Measurements from ENCODE around the gene PCDH9.
A peak's percentile ranks its signal among the peaks of the same experiment; 100 is the strongest.

PCDH9 gene

DNA sequence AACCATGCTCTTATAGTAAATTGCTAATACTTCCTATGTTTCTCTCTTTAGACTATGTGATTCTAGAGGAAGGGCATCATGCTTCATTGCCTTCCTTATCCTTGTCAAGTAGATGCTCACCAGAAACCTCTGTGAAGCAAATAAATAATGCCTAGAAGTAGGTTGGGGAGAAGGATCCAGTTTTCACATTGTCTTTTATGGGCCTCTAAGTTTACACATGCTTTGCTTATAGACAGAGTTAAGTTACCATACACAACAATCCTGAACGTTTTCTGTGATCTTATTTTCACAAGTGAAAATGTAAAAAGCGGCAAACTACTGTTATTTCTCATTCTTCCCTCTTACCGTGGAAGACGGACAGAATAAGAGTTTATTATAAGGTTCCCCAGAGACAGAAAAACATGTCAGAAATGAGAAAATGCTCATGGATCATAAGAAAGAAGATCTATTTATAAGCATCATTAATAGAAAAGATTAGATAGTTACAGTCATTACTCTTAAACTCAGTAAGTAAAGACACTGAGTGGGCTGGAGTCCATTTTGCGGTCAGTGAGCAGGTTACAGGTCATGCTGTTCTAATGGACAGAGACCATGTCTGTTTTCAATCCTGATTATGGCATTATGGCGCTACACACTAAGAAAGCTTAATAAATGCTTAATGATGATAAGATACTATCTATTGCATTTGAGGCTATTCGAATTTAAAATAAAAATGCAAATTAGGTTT is 723.9 kb downstream of the PCDH9 start:
- DNase-seq = no peak

DNA sequence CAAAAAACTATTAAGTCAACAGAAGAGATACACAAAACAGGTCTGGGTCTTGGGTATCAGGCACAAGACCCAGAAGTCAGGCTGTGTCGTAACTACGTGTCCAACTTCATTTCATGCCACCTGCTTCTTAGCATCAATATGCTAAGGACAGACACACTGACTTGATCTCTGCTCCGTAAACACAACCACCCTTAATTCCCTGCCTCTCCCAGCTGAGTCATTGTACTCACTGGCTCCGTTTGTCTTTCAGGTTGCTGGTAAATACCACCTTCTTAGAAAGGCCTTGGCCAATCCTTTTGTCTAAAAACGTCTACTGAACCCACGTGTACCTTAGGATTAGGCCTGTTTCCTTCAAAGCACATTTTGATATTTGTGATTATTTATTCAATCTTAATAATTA is 726.2 kb downstream of the PCDH9 start:
- no peak for DNase-seq

DNA sequence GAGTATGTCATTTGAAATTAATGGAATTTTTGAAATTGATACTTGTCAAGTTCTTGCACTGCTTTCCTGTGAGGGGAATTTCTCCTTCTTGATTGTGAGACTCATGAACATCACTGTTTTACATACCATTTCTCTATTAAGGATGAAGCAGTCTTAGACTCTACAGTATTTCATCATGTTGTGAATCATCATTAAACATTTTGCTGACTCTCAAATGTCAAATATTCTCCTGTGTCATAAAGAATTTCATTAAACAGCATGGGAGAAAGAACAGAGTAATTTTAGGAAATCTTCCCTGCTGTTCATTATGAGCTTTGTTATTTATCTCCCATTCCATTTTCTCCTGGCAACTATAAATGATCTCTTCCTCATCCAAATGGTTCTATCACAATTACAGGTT is 729.0 kb downstream of the PCDH9 start:
- DNase-seq = no peak

DNA sequence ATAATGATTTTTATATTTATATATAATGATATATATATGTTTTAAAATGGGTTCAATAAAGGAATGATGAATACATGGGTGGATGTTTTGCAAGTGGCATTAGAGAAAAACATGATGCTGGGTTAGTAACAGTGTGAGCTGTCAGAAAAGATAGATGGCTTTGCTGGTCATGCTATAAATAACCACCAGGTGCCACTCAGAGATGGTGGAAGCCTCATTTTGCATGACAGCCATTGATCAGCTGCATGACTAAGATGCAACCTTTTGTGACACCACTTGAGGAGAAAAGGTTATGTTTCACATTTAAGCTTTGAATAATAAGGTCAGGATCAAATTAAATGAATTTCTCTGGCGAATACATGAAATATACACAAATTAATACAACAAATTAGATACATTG is 737.7 kb downstream of the PCDH9 start:
- DNase-seq = peak; percentile 20

DNA sequence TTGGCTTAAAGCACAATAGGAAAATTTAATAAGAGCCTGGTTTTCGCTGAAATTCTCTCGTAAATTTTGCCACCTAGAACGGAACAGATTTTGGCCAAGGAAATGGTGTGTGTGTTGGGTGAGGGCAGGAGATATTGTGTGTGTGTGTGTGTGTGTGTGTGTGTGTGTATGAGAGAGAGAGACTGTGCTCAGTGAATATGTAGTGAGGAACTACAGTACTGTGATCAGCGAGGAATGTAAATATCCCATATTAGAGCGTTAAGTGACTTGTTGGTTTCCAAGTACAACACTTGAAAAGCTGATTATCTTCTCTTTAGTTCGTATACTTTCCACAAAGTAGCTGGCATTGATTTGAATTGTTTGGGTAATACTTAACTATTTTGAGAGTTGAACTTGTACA is 738.9 kb downstream of the PCDH9 start:
- DNase-seq = no peak

DNA sequence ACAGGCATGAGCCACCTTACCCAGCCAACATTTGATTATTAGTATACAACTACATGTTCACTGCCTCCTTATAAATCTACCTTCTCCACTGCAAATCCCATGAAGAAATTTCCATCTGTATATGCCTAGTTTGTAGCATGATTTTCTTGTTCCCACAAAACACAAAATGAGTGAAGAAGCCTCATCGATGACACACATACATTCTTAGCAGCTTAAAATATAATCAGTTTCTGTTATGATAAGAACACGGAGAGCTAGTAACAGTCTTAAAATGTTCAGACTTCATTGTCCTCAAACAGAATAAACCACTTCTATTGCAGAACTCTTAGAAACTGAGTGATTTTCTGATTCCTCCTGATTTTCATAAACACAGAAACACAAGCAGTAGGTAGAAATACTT is 740.5 kb downstream of the PCDH9 start:
- DNase-seq = no peak

DNA sequence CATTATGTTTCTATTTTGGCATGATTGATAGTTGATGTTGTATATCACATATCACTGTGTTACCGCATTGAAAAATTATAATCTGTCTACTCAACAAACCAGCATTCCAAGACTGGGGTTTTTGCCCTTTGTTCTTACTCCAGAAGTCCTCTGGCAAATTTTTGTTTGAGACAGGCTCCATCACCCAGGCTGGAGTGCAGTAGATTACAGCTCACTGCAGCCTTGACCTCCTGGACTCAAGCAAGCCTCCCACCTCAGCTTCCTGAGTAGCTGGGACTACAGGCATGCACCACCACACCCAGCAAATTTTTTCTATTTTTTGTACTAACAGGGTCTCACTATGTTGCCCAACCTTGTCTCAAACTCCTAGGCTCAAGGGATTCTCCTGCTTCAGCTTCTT is 741.0 kb downstream of the PCDH9 start:
- DNase-seq = no peak

DNA sequence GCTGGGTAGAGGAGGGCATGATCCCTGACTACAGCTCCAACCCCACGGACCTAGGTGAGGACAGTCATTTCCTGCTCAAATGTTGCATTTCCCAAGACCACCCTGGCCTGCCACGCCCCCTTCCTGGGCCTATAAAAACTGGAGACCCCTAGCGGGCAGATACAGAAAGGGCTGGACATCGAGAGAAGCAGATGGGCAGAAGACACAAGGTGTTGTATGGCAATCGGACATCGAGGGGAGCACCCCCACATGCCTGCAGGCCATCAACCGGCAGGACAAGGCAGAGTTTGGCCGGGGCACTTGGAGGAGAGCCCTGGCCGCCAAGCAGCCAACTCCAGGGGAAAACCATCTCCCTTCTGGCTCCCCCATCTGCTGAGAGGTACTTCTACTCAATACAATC is 746.4 kb downstream of the PCDH9 start:
- no peak for DNase-seq

DNA sequence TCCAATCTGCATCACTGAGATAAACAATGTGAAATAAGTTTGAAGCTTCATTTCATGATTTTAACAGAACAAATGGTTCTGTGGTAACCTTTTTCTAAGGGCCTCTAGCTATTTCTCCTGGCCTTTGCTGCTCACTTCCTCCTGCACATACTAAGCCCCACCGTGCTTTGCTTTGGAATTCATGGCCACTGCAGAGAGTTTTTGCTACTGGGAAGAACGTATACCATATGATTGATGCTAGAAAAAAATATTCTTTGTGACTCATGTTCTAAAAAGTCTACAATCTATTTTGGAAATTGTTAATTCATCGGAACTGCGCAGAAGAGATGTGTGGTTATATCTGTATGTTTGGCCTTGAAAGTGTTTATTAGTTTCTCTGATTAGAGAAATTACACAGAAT is 747.3 kb downstream of the PCDH9 start:
- no peak for DNase-seq

DNA sequence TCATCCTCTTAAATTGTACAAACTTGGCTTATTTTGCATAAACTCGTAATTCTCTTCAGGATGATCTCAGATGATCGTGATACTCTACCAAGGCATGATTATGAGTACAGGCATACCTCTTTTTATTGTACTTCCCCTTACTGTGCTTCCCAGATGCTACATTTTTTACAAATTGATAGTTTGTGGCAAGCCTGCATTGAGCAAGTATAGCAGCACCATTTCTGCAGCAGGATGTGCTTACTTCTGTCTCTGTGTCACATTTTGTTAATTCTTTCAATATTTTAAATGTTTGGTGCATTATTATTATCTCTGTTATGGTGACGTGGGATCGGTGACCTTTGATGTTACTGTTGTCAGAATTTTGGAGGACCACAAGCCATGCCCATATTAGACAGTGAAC is 752.3 kb downstream of the PCDH9 start:
- DNase-seq = no peak

DNA sequence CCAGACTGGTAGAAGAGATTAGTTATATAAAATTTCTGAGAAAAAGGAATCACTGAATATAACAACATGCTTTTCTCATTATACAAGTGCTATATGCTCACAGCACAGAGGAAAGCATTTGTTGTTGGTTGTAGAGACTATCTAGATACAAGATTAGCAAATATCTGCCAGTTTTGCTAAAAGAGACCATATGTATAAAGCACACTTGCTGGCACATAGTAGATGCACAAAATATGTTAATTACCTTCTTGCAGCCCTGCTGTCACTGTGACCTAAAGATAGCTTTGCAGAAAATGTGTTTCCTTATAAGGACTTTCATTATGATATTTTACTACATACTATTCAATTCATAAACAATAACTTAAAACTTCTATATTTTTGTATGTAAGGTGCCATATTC is 755.1 kb downstream of the PCDH9 start:
- no peak for DNase-seq

DNA sequence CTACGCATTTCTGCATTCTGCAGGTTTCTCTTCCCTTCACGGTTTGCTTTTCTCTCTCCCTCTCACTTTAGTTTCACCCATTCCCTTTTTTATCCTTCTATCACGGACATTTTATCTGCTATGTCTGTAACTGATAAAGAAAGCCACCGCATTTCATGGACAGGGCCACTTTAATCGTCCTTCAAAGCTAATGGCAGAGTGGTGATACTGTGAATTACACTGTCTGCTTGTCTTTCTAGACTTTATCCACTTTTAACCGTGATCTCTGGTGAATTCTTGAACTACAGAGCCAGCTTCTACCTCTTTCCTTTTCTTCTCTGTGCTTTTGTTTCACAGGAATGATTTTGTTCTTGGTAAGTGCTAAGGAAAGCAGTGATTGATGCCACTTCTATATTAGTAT is 760.4 kb downstream of the PCDH9 start:
- DNase-seq = no peak

DNA sequence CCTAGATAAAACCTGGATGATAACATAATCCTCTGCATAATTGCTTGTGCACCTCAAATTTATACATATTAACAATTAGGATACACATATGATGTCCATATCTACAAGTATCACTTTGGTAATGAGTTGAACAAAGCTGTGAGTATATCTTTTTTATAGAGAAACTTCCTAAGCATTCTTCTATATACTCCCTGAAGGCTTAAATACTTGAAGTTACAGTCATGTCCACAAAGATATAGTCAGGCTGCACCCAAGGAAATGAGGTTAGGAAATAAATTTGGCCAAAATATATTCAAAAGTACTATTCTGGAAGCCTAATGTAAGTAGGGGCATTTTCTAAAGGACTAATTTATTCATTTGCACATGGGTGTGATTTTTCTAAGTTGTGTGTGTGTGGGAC is 761.5 kb downstream of the PCDH9 start:
- no peak for DNase-seq

DNA sequence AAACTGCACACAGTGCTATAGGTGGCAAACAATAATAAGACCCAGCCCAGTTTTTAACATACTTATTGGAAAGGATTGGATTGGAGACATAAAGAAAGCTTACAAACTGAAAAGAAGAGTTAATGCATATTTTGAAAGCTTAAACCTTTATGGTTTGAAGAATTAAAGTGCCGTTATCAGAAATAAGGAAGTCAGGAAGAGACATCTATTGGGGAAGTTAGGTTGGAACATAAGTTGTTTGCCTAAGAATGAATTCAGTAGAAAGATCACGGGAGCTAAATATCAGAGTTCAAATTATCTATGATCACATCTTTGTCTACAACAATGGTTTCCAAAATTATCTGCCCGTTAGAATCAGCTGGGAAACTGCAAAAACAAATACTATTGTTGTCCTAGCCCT is 767.9 kb downstream of the PCDH9 start:
- DNase-seq = peak; percentile 21

DNA sequence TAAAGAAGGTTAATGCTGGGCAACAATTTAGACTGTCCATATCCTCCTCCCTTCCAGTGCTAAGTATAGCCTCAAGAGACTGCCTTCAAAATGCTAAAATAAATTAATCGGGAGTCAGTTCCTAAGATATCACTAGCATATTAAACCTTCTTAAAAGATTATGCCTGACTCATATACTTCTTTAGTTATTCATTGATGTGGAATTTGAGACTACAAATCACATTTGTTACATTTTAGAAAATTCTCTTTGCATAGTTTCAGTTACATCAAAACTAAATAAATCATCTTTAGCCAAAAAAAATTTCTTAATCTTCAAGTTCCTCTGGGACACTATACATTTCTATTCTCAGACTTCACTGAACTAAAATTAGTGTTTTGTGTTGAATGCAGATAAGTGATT is 769.1 kb downstream of the PCDH9 start:
- no peak for DNase-seq

DNA sequence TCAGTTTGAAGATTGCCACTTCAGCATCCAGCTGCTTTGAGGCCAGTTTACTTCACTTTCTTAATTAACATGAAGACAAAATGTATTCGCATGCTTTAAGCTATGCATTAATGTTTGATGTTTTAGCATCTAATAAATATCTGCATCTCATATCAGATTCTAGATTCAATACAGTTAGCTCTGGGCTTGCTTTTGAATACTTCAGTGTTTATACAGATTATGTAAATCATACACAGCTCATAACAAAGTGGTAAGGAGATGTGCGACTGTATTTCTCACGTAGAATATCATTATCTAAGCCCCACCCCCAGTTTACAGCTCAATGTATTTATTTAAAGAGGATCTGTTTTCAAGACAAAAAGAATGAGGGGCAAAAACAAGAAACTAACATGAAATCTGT is 770.5 kb downstream of the PCDH9 start:
- DNase-seq = no peak

DNA sequence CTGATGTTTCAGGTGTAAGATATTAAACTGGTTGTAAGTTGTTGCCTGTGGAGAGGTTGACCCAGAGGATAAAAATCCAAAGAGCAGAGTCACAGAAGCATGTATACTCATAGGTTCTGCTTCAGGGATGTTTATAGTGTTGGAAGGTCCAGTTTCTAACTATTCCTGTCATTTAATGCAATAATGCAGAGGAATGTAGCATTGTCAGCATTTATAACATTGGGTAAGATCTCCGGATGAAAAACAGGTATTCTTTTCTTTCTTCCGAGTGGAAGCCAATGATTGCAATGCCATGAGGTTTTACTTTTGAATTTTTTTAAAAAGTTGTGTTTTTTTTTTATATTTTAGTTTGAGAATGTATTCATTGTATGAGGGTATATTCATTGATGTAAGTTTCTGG is 771.0 kb downstream of the PCDH9 start:
- no peak for DNase-seq

DNA sequence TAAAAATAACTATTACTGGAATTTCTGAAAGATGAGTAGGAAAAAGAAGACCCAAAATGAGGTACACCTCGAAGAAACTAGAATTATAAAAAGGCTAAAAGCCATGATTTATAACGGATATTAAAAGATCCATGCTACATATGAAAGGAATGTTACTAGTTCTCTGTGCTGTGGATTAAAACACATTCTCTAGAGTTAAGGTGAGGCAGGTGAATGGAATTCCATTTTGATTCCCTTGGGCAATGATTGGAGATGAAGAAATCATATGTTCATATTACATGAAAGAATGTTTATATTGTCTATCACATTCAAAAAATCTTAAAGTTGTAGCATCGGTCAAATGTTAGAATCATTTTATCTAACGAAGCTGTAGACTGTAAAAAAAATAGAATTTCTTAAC is 783.7 kb downstream of the PCDH9 start:
- DNase-seq = no peak

DNA sequence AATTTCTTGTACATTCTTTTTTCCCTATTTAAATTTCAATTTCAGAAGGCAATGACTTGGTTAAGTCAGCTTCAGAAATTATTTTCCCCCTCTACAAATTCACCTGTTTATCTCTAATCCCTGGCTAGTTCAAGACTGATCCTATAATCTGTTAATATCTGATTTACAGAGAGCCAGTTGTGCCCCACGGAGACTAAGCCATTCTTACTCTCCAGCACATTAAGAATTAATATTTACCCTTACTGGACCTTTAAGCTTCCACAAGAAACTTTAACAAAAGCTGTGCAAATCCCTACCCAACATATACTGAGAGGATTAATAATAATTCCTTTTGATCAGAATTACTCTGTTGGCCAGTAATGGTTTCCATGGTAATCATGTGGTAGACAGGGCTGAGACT is 786.2 kb downstream of the PCDH9 start:
- DNase-seq = no peak

DNA sequence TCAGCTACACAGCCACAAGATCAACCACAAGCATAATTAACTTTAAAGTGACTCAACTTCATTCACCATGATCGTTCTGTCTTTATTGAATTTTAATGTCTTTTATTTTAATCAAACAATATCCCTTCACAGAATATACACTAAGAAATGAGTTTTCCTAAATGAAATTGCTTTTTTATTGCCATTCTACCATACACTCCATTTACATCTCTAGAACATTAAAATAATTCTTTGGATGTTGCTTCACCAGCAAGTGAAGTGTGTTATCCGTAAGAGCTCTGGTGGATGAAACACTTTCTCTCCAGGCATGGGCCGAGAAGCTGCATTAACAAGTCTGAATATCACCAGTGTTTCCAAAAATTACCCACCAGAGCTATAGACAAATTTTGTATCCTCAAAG is 789.2 kb downstream of the PCDH9 start:
- DNase-seq = no peak

DNA sequence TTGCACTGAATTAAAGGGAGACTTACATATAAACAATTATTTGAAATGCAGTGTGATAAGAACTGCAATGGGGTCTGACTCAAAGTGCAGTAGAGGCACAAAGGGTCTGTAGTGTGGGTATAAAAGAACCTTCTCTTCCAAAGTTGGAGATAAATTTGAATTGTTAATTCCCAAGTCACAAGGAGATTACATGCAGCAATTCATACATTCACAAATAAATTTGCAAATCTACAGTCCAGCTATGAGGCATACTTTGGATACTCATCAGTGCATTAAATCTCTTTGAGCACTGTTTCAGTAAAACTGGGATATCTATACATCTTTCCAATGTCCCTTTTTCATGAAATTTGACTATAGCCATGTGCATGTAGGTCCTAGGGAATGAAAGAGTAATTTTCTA is 799.4 kb downstream of the PCDH9 start:
- no peak for DNase-seq

DNA sequence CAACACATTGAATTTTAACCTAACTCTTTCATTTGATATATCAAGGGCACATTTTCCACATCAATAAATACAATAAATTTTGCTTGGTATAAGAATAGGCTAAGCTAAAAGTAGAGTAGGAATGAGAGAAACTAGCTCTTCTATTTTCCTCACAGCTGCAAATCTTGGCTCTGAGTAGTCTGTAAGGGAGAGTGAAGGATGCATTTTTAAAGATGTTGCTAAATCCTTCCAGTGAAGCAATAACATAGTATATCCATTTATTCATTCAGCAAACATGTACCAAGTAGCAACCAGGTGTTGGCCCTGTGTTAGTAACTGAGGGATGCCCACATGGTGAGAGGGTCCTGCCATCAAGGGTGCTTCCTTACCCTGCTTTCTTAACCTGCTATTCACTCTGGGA is 799.9 kb downstream of the PCDH9 start:
- DNase-seq = no peak

DNA sequence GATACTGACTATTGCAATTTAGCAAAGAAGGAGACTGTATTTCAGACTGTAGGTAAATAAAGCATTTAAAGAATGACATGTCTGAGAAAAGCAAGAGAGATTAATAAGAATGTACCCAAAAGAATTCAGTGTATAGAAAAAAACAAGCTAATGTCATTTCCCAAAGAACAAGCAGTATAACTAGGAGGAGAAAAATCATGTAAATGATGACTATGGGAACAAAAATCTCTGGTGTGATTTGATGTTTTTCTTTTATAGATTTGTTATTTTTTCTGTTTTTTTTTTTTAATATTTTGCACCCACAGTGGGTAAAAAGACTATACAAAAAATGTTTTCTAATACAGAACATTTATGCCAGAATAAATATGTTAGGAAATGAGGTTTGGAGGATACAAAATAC is 801.0 kb downstream of the PCDH9 start:
- no peak for DNase-seq

DNA sequence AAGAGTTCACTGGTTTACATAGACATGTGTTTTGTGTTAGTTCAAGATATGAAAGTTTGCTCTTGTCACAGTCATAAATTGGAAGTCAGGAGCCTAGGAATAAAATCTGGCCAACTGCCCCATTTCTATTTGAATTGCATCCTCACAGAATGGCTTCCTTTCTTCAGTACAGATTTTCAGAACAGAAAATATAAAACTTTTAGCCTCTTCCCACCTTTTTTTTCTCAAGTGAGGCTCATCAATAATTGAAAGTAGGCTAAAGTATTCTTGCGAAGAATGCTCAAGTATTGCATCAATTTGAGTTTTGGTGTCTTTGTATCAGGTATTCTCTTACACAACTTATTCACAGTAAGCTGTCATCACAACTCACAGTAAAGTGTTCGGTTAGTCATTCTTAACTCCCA is 802.7 kb downstream of the PCDH9 start:
- no peak for DNase-seq

DNA sequence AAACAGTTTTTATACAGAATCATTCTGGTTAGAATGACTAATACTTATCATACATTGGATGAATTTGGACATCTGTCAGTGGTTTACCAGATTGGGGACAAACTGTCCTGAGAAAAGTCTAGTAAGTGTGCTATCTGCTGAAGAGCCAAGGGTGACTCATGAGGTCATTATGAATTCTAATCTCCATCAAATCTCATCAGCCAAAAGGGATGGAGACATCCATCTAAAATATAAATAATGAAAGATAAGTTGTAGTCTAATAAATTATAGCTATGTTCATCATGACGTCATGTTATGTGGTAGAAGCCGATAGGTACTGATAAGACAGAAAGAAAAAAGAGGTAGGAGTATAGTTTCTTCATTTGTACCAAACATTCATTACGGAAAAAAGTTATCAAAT is 804.4 kb downstream of the PCDH9 start:
- no peak for DNase-seq

DNA sequence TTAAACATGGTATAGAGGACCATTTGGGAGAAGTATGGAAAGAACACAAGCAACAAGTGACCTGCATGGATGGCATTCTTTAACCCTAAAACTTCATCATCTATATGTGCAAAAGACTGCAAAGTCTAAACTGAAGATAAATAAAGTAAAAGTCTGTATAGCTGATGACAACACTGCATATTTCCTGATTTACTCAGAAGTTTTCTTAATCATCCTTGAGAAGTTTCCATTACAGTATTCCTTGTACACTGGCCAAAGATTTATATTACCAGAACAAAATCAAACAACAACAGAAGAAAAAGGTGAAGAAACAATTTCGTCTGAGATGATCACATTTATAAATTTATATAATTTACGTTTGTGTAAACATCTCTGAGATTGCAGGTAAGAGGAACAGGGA is 805.7 kb downstream of the PCDH9 start:
- no peak for DNase-seq
